Measurements from ENCODE around the gene MICAL2. TPM values are rescaled to one million over a fixed set of nuclear protein-coding genes. Genes with fewer than 3 reads are reported as not detected.

The MICAL2 gene
- total and polyA plus RNA-seq, 2 donors: 42.5 to 44.1 TPM

GRCh38 chr11:12274056-12274455 is 163.7 kb downstream of the MICAL2 start:
- Histone ChIP-seq H3K27ac (ENCODE audit: low read depth) (no peak overlapping the region), H3K4me1 (ENCODE audit: insufficient read depth) (no peaks in the 10 kb centered on the region), H3K4me3 (ENCODE audit: low read depth, low read length) (no peak overlapping the region), H3K36me3 (ENCODE audit: insufficient read depth) (no peaks in the 10 kb centered on the region)
- DNase-seq (ENCODE audit: extremely low spot score): no peak
- 95% methylated on average over 3 of the region's 3 CpGs for WGBS

DNA sequence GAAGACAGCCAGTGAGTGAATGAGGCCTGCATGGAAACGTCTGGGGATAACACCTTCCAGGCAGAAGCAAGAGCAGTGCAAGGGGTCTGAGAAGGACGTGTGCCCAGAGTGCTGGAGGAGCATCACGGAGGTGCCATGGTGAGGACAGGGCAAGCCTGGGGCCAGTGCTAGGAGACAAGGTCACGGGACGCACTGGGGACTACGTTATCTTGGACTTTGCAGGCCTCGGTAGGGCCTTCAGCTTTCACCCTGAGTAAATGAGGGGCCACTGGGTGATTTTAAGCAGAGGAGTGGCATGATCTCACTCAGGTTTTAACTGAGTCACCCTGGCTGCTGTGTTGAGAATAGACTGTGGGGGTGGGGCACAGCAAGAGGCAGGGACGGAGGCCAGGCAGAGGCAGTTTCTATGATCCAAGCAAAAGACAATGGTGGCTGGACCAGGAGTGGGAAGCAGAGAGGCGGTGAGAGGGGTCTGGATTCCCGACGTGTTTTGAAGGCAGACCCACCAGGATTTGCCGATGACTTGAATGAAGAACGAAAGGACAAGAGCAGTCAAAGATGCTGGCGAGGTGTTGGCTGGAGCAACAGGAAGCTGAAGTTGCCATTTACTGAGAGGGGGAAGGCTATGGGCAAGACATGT is 164.3 kb downstream of the MICAL2 start:
- Histone ChIP-seq H3K4me3 (ENCODE audit: low read depth, low read length) (no peak overlapping the region), H3K36me3 (ENCODE audit: insufficient read depth) (no peaks in the 10 kb centered on the region), H3K4me1 (ENCODE audit: insufficient read depth) (no peaks in the 10 kb centered on the region), H3K27ac (ENCODE audit: low read depth) (no peak overlapping the region)
- 94% methylated on average over 14 of the region's 14 CpGs for WGBS
- DNase-seq (ENCODE audit: extremely low spot score): no peak

- WGBS: 92% methylated on average over 9 of the region's 9 CpGs
- DNase-seq (ENCODE audit: extremely low spot score): no peak
- Histone ChIP-seq H3K4me1 (ENCODE audit: insufficient read depth) (no peaks in the 10 kb centered on the region), H3K27ac (ENCODE audit: low read depth) (no peak overlapping the region), H3K36me3 (ENCODE audit: insufficient read depth) (no peaks in the 10 kb centered on the region), H3K4me3 (ENCODE audit: low read depth, low read length) (no peak overlapping the region)
These were observed 165.4 kb downstream of the MICAL2 start for GRCh38 chr11:12275818-12276217.

DNA sequence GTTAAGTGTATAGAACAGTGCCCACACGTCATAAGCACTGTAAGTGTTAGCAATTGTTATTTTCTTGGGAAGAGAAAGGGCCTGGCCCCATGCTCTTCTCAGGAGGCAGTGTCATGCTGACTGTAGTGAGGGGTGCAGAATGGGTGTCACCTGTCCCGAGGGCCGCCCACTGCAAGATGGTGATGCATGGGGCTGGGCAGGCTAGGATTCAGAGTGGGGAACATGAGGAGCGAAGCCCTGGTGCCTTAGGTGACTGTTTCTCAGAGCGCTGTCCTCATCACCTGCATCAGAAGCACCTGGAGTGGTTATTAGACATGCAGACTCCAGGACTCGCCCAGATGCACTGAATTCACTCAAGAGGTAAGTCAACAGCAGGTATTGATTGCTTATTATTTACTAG is 166.0 kb downstream of the MICAL2 start:
- Histone ChIP-seq H3K4me3 (ENCODE audit: low read depth, low read length) (no peak overlapping the region), H3K4me1 (ENCODE audit: insufficient read depth) (no peaks in the 10 kb centered on the region), H3K27ac (ENCODE audit: low read depth) (no peak overlapping the region), H3K36me3 (ENCODE audit: insufficient read depth) (no peaks in the 10 kb centered on the region)
- DNase-seq (ENCODE audit: extremely low spot score): no peak
- 96% methylated on average over 6 of the region's 6 CpGs for WGBS

GRCh38 chr11:12276831-12277475 is 166.6 kb downstream of the MICAL2 start:
- WGBS: 96% methylated on average over 10 of the region's 10 CpGs
- DNase-seq (ENCODE audit: extremely low spot score): no peak
- Histone ChIP-seq H3K27ac (ENCODE audit: low read depth) (no peak overlapping the region), H3K36me3 (ENCODE audit: insufficient read depth) (no peaks in the 10 kb centered on the region), H3K4me1 (ENCODE audit: insufficient read depth) (no peaks in the 10 kb centered on the region), H3K4me3 (ENCODE audit: low read depth, low read length) (no peak overlapping the region)

GRCh38 chr11:12278766-12279671 is 168.6 kb downstream of the MICAL2 start:
- no peak for DNase-seq (ENCODE audit: extremely low spot score)
- no peak overlapping the region for H3K27ac ChIP-seq (ENCODE audit: low read depth)
- H3K36me3 ChIP-seq (ENCODE audit: insufficient read depth): no peaks in the 10 kb centered on the region
- WGBS: 92% methylated on average over 13 of the region's 13 CpGs
- no peak overlapping the region for H3K4me3 ChIP-seq (ENCODE audit: low read depth, low read length)
- H3K4me1 ChIP-seq (ENCODE audit: insufficient read depth): no peaks in the 10 kb centered on the region

DNA sequence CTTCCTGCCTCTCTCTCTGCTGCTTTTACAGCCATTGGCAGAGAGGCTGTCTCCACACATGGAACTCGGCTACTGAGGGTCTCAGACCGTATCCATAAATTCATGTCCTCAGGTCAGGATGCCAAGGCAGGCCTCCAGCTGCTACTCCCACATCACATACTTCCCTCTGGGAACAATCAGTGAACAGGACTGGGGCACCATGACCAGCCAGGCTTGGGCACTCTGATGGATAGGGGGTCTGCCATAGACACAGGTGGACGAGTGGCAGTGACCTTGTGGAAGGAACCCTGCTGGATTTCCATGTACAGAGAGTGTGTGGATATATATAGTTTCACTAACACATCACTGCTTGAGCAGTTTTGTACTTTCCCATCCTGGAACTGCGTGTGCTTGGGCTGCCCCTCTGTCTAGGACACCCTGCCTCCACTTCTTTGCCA is 169.3 kb downstream of the MICAL2 start:
- Histone ChIP-seq H3K4me3 (ENCODE audit: low read depth, low read length) (no peak overlapping the region), H3K36me3 (ENCODE audit: insufficient read depth) (no peaks in the 10 kb centered on the region), H3K27ac (ENCODE audit: low read depth) (no peak overlapping the region), H3K4me1 (ENCODE audit: insufficient read depth) (no peaks in the 10 kb centered on the region)
- DNase-seq (ENCODE audit: extremely low spot score): no peak
- 85% methylated on average over 4 of the region's 4 CpGs for whole genome bisulfite sequencing

DNA sequence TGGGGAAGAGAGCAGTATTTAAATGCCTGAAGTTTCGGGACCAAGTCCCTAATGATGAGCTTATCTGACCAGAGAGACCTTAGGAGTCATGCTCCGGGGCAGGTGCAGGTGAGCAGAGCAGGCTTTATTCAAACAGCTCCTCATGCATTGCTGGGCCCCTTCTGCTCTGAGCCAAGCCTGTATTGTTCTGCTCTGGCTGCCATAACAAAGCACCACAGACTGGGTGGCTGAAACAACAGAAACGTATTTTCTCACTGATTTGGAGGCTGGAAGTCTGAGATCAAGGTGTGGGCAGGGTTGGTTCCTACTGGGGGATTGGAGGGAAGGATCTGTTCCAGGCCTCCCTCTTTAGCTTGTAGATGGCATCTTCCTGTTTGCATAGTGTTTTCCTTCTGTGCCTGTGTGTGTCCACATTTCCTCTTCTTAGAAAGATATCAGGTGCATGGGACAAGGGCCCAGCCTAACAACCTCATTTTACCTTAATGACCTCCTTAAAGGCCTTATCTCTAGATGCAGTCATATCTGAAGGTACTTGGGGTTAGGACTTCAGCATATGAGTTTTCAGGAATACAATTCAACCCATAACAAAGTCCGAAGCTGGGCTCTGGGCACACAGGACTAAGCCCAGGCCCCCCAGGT is 169.9 kb downstream of the MICAL2 start:
- H3K4me1 ChIP-seq (ENCODE audit: insufficient read depth): no peaks in the 10 kb centered on the region
- no peak overlapping the region for H3K27ac ChIP-seq (ENCODE audit: low read depth)
- H3K4me3 ChIP-seq (ENCODE audit: low read depth, low read length): no peak overlapping the region
- WGBS: 92% methylated on average over 4 of the region's 4 CpGs
- no peaks in the 10 kb centered on the region for H3K36me3 ChIP-seq (ENCODE audit: insufficient read depth)
- no peak for DNase-seq (ENCODE audit: extremely low spot score)

- Histone ChIP-seq H3K4me3 (ENCODE audit: low read depth, low read length) (no peak overlapping the region), H3K27ac (ENCODE audit: low read depth) (no peak overlapping the region), H3K36me3 (ENCODE audit: insufficient read depth) (no peaks in the 10 kb centered on the region), H3K4me1 (ENCODE audit: insufficient read depth) (no peaks in the 10 kb centered on the region)
- 95% methylated on average over 15 of the region's 15 CpGs for WGBS
- DNase-seq (ENCODE audit: extremely low spot score): no peak
These were observed 170.6 kb downstream of the MICAL2 start for GRCh38 chr11:12280838-12281565.

DNA sequence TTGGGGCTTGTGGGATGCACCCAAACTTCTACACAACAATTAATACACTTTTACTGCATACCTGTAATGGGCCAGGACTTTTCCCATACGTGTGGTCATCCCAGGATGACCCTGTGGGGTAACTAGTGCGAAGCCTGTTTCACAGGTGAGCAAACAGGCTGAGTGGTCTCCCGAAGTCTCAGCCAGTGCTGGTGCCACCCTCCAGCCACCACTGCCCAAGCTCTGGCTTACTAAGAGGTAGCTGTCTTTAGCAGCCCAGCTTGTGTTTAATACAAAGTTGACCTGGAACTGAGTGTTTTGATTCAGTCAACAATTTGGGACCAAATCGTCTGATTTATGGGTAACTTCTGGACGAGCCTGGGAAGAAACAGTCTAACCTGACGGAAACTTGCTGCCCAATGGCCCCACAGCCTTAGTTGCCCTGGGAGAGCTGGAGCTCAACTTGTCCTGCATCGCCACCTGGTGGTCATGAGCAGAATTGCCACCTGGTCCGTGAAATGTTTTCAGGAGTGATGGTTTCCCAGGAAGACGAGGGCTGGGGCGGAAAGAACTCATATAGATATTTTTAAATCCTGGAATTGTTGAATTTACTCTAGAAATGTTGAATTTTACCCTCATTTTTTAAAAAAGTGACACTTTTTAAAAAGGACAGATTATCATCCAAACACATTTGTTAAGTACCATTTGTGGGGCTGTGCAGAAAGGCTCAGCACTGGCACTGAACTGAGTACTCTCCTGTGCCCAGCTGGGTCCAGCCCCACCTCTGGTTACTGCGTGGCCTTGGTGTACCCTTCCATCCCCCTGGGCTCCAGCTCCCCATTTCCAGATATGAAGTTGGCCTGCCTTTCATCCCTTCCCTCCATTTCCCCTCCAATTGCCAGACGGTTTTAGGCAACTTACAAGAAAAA is 171.4 kb downstream of the MICAL2 start:
- Histone ChIP-seq H3K4me1 (ENCODE audit: insufficient read depth) (no peaks in the 10 kb centered on the region), H3K27ac (ENCODE audit: low read depth) (no peak overlapping the region)
- WGBS: 33% methylated on average over 12 of the region's 12 CpGs

GRCh38 chr11:12282676-12283075 is 172.3 kb downstream of the MICAL2 start:
- 91% methylated on average over 6 of the region's 6 CpGs for WGBS
- Histone ChIP-seq H3K27ac (ENCODE audit: low read depth) (no peak overlapping the region), H3K36me3 (ENCODE audit: insufficient read depth) (no peaks in the 10 kb centered on the region), H3K4me1 (ENCODE audit: insufficient read depth) (no peaks in the 10 kb centered on the region), H3K4me3 (ENCODE audit: low read depth, low read length) (no peak overlapping the region)
- no peak for DNase-seq (ENCODE audit: extremely low spot score)

More for the DNA sequence above, 171.4 kb downstream of the MICAL2 start:
- H3K36me3 ChIP-seq (ENCODE audit: insufficient read depth): no peaks in the 10 kb centered on the region
- no peak overlapping the region for H3K4me3 ChIP-seq (ENCODE audit: low read depth, low read length)
- peak; percentile 62 for DNase-seq (ENCODE audit: extremely low spot score)

DNA sequence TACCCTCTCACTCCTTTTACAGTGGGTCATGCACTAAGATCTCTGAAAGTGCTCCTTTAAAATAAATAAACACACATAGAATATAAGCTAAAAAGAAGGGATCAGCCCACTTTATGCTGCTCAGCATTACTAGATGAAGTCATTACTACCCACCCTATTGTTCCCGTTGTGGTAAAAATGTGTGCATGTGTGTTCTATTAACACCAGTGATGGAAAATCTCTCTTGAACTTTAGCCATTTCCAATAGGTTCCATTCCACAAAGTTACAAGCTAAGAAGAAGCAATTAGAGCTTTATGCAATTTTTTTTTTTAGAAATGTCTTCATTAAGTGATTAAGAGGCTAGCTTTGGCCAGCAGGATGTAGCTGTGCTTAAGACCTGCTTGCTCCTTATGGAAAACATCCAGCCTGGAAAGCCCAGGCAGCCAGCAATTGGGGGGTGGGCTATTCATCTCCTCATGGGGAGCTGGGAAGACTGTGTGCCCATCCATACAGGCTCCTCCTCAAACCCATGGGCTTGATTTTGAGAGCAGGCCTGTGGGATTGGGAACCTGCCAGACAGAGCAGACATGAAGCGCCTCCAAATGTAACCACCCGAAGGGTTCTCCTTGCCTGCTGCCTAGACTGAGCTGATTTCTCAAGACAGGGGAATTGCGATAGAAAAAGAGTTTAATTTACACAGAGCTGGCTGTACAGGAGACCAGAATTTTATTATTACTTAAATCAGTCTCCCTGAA is 174.1 kb downstream of the MICAL2 start:
- Histone ChIP-seq H3K36me3 (ENCODE audit: insufficient read depth) (no peaks in the 10 kb centered on the region), H3K4me1 (ENCODE audit: insufficient read depth) (peaks cover 2% of the 10 kb centered on the region), H3K4me3 (ENCODE audit: low read depth, low read length) (no peak overlapping the region), H3K27ac (ENCODE audit: low read depth) (no peak overlapping the region)
- DNase-seq (ENCODE audit: extremely low spot score): no peak
- WGBS: 65% methylated on average over 4 of the region's 4 CpGs
